Type B pancreatic cell (in vitro differentiated cells): Measurements from ENCODE around the gene GLDC. TPM values are rescaled to one million over a fixed set of nuclear protein-coding genes. Genes with fewer than 3 reads are reported as not detected.

Experiments used
- DNase-seq: peaks from one replicate; pipeline ENCODE4 v3.0.0; 2021; ENCODE audit warnings: mixed read lengths; ENCODE audit not compliant: unreplicated experiment; ENCODE audit errors: extremely low spot score
- H3K27ac Mint-ChIP-seq: 2 replicates; pipeline ENCODE4 v1.8.0; 2021; ENCODE audit warnings: mild to moderate bottlenecking, mixed read lengths
- H3K27me3 Mint-ChIP-seq: 2 replicates; pipeline ENCODE4 v1.8.0; 2021; ENCODE audit warnings: mixed read lengths
- H3K36me3 Mint-ChIP-seq: 2 replicates; pipeline ENCODE4 v1.8.0; 2021; ENCODE audit warnings: mixed read lengths
- H3K4me1 Mint-ChIP-seq: one replicate; pipeline ENCODE4 v1.8.0; 2021; ENCODE audit warnings: mixed read lengths; ENCODE audit not compliant: unreplicated experiment
- H3K4me3 Mint-ChIP-seq: 2 replicates; pipeline ENCODE4 v1.8.0; 2021; ENCODE audit warnings: mild to moderate bottlenecking, mixed read lengths
- H3K9me3 Mint-ChIP-seq: 2 replicates; pipeline ENCODE4 v1.8.0; 2021; ENCODE audit warnings: mixed read lengths
- CTCF ChIP-seq: fragments of 200-600 bp; sonication (generic); conservative IDR thresholded peaks from 2 replicates; pipeline ENCODE4 v1.5.0; 2021; ENCODE audit warnings: antibody characterized with exemption, mild to moderate bottlenecking
- total RNA-seq: library from RNA; stranded (reverse); gene quantifications from 2 replicates; pipeline ENCODE4 v1.2.1, GENCODE V29; 2021; ENCODE audit warnings: low replicate concordance

GLDC gene
- total RNA-seq, 1 donor from 2014 or later = 11.8 TPM

GRCh38 chr9:6609497-6610016, 36.0 kb downstream of the GLDC start:
- Mint-ChIP-seq H3K36me3 (no peaks in the 10 kb centered on the region), H3K27ac (no peak overlapping the region), H3K9me3 (no peaks in the 10 kb centered on the region)

GRCh38 chr9:6605202-6605601, 40.3 kb downstream of the GLDC start:
- TF ChIP-seq CTCF = no peak
- Mint-ChIP-seq H3K9me3 (no peaks in the 10 kb centered on the region), H3K36me3 (no peaks in the 10 kb centered on the region), H3K4me3 (no peak overlapping the region), H3K27me3 (no peaks in the 10 kb centered on the region), H3K4me1 (no peaks in the 10 kb centered on the region), H3K27ac (no peak overlapping the region)
- DNase-seq = no peak

More at GRCh38 chr9:6609497-6610016, 36.0 kb downstream of the GLDC start:
- Mint-ChIP-seq H3K4me1 (no peaks in the 10 kb centered on the region), H3K27me3 (no peaks in the 10 kb centered on the region), H3K4me3 (no peak overlapping the region)
- no peak for TF ChIP-seq CTCF
- no peak for DNase-seq

- Mint-ChIP-seq H3K27me3 (no peaks in the 10 kb centered on the region), H3K36me3 (no peaks in the 10 kb centered on the region), H3K4me1 (no peaks in the 10 kb centered on the region), H3K27ac (no peak overlapping the region), H3K4me3 (no peak overlapping the region), H3K9me3 (no peaks in the 10 kb centered on the region)
- TF ChIP-seq CTCF = no peak
- no peak for DNase-seq
Measured at GRCh38 chr9:6600426-6600825, 45.1 kb downstream of the GLDC start.

- no peak overlapping the region for H3K4me3 Mint-ChIP-seq
- no peaks in the 10 kb centered on the region for H3K4me1 Mint-ChIP-seq
- TF ChIP-seq CTCF = no peak
- H3K9me3 Mint-ChIP-seq = no peaks in the 10 kb centered on the region
- H3K36me3 Mint-ChIP-seq = no peaks in the 10 kb centered on the region
- H3K27me3 Mint-ChIP-seq = no peaks in the 10 kb centered on the region
- no peak overlapping the region for H3K27ac Mint-ChIP-seq
- DNase-seq = no peak
Measured at GRCh38 chr9:6600006-6600405, 45.5 kb downstream of the GLDC start.

GRCh38 chr9:6598249-6598725, 47.2 kb downstream of the GLDC start:
- no peak for TF ChIP-seq CTCF
- H3K27ac Mint-ChIP-seq = no peak overlapping the region
- no peaks in the 10 kb centered on the region for H3K4me1 Mint-ChIP-seq
- H3K9me3 Mint-ChIP-seq = no peaks in the 10 kb centered on the region
- no peaks in the 10 kb centered on the region for H3K27me3 Mint-ChIP-seq
- DNase-seq = no peak
- H3K4me3 Mint-ChIP-seq = no peak overlapping the region
- H3K36me3 Mint-ChIP-seq = no peaks in the 10 kb centered on the region

- DNase-seq = no peak
- no peaks in the 10 kb centered on the region for H3K4me1 Mint-ChIP-seq
- TF ChIP-seq CTCF = no peak
- no peaks in the 10 kb centered on the region for H3K9me3 Mint-ChIP-seq
- H3K36me3 Mint-ChIP-seq = no peaks in the 10 kb centered on the region
- no peak overlapping the region for H3K4me3 Mint-ChIP-seq
- no peaks in the 10 kb centered on the region for H3K27me3 Mint-ChIP-seq
- no peak overlapping the region for H3K27ac Mint-ChIP-seq
Measured at GRCh38 chr9:6592791-6593190, 52.7 kb downstream of the GLDC start.
